Measurements from ENCODE around the gene MB21D2. TPM values are rescaled to one million over a fixed set of nuclear protein-coding genes. Genes with fewer than 3 reads are reported as not detected.

MB21D2 gene
- total and polyA plus RNA-seq, 2 experiments from 2014 or later, result 8.1 to 35.9 TPM

DNA sequence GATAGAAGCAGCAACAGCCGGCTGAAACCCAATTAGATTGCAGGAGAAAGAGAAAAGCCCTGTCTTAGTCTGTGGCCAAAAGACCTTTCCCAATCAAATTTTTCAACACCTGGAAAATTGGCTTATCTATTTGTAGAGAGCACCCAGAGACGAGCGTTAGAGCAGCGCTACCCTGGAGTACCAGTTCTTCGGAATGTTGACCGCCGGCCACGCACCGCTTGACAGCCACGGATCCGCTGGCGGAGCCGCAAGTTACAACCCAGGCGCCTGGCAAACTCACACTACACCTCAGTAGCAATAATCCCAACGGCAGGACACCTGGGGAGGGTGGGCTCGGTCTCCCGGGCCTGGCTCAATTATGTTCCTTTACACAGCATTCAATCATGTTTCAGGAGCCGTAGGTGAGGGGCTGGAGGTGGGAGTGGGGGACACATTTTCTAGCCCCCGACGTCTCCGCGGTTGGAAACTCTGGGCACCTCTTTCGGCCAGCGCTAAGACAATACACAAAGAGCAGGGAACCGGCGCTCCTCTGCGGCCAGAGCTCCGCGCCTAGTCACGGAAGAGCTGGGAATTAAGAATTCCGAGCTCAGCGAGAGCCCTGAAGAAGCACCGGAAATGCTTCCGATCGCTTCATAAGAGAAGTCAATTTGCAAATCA is 1.2 kb downstream of the MB21D2 start (continued):
- TF ChIP-seq ZNF462 (CRISPR knock-in tag; IDR thresholded peaks at IDR 0.05), result no peak
- peak; percentile 69; the same call in 1 of the 2 replicates for TF ChIP-seq POLR2AphosphoS5 (IDR thresholded peaks at IDR 0.05; ENCODE audit: low read depth)
- no peak for TF ChIP-seq EZH2phosphoT487 (IDR thresholded peaks at IDR 0.05; ENCODE audit: unreplicated experiment)
- TF ChIP-seq ZNF114 (CRISPR knock-in tag; IDR thresholded peaks at IDR 0.05), result no peak
- no peak for TF ChIP-seq EZH2 (IDR thresholded peaks at IDR 0.05; ENCODE audit: low read depth, unreplicated experiment)
- TF ChIP-seq, protein P1, sequence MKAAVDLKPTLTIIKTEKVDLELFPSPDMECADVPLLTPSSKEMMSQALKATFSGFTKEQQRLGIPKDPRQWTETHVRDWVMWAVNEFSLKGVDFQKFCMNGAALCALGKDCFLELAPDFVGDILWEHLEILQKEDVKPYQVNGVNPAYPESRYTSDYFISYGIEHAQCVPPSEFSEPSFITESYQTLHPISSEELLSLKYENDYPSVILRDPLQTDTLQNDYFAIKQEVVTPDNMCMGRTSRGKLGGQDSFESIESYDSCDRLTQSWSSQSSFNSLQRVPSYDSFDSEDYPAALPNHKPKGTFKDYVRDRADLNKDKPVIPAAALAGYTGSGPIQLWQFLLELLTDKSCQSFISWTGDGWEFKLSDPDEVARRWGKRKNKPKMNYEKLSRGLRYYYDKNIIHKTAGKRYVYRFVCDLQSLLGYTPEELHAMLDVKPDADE (IDR thresholded peaks at IDR 0.05), result peak; percentile 87

- Histone ChIP-seq H3K36me3 (ENCODE audit: insufficient read depth) (no peaks in the 10 kb centered on the region), H3K27me3 (ENCODE audit: insufficient read depth) (no peaks in the 10 kb centered on the region), H3K9me2 (ENCODE audit: insufficient read depth) (no peaks in the 10 kb centered on the region), H3K27ac (ENCODE audit: low read depth) (no peak overlapping the region), H3K4me1 (ENCODE audit: insufficient read depth) (peaks cover 57% of the 10 kb centered on the region), H3K79me2 (replicated peaks; ENCODE audit: insufficient read depth) (peaks cover 7% of the 10 kb centered on the region), H3K4me3 (peak overlapping the region; percentile 90), H3K4me2 (peak overlapping the region; percentile 93), H2AFZ (no peak overlapping the region), H3F3A (replicated peaks; ENCODE audit: low read depth) (peaks cover 15% of the 10 kb centered on the region), H4K20me1 (replicated peaks; ENCODE audit: insufficient read depth) (peaks cover 7% of the 10 kb centered on the region; the same call in 1 of the 2 replicates)
- DNase-seq (ENCODE audit: low spot score) (no peak), ATAC-seq (no peak)
- peak overlapping the region; percentile 96 for H3K4me3 Mint-ChIP-seq
- H3K27me3 Mint-ChIP-seq (ENCODE audit: insufficient read depth, low read depth, poor library complexity), result peaks cover 15% of the 10 kb centered on the region
- H3K4me1 Mint-ChIP-seq, result peaks cover 61% of the 10 kb centered on the region
- H3K9me3 Mint-ChIP-seq, result no peaks in the 10 kb centered on the region
- peaks cover 3% of the 10 kb centered on the region; the same call in 1 of the 3 replicates for H3K36me3 Mint-ChIP-seq (ENCODE audit: low read depth)
- no peak overlapping the region for H3K27ac Mint-ChIP-seq
- TF ChIP-seq, protein P1 (IDR thresholded peaks at IDR 0.05), result no peak
- TF ChIP-seq EZH2phosphoT487 (IDR thresholded peaks at IDR 0.05; ENCODE audit: unreplicated experiment) (no peak), POLR2AphosphoS5 (IDR thresholded peaks at IDR 0.05; ENCODE audit: low read depth) (no peak), EZH2 (IDR thresholded peaks at IDR 0.05; ENCODE audit: low read depth, unreplicated experiment) (no peak)
- TF ChIP-seq, protein P2, sequence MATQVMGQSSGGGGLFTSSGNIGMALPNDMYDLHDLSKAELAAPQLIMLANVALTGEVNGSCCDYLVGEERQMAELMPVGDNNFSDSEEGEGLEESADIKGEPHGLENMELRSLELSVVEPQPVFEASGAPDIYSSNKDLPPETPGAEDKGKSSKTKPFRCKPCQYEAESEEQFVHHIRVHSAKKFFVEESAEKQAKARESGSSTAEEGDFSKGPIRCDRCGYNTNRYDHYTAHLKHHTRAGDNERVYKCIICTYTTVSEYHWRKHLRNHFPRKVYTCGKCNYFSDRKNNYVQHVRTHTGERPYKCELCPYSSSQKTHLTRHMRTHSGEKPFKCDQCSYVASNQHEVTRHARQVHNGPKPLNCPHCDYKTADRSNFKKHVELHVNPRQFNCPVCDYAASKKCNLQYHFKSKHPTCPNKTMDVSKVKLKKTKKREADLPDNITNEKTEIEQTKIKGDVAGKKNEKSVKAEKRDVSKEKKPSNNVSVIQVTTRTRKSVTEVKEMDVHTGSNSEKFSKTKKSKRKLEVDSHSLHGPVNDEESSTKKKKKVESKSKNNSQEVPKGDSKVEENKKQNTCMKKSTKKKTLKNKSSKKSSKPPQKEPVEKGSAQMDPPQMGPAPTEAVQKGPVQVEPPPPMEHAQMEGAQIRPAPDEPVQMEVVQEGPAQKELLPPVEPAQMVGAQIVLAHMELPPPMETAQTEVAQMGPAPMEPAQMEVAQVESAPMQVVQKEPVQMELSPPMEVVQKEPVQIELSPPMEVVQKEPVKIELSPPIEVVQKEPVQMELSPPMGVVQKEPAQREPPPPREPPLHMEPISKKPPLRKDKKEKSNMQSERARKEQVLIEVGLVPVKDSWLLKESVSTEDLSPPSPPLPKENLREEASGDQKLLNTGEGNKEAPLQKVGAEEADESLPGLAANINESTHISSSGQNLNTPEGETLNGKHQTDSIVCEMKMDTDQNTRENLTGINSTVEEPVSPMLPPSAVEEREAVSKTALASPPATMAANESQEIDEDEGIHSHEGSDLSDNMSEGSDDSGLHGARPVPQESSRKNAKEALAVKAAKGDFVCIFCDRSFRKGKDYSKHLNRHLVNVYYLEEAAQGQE (IDR thresholded peaks at IDR 0.05; ENCODE audit: unreplicated experiment), result no peak
Measured at GRCh38 chr3:192915722-192916121, 1.9 kb downstream of the MB21D2 start.

All from GM23338 (cell line).